Non-pigmented ciliary epithelial cell (primary cell): ENCODE results near the gene KRT20.

ENCODE experiments used
- DNase-seq: peaks from one replicate; pipeline ENCODE4 v3.0.0-alpha.2; 2010; ENCODE audit warnings: low read depth

KRT20 gene

GRCh38 chr17:40850293-40850972 is 34.6 kb downstream of the KRT20 start:
- no peak for DNase-seq

- DNase-seq: no peak
Observed at GRCh38 chr17:40849723-40850122, 35.3 kb downstream of the KRT20 start.

GRCh38 chr17:40848583-40849235 is 36.3 kb downstream of the KRT20 start:
- no peak for DNase-seq

- DNase-seq: no peak
Observed at GRCh38 chr17:40846515-40847144, 38.4 kb downstream of the KRT20 start.

- DNase-seq: no peak
Observed at GRCh38 chr17:40844671-40845107, 40.4 kb downstream of the KRT20 start.

GRCh38 chr17:40843242-40843641 is 41.8 kb downstream of the KRT20 start:
- no peak for DNase-seq

- no peak for DNase-seq
Observed at GRCh38 chr17:40841246-40841645, 43.8 kb downstream of the KRT20 start.

GRCh38 chr17:40839194-40839593 is 45.8 kb downstream of the KRT20 start:
- DNase-seq: no peak

GRCh38 chr17:40836020-40836419 is 49.0 kb downstream of the KRT20 start:
- no peak for DNase-seq

- no peak for DNase-seq
Observed at GRCh38 chr17:40833882-40834281, 51.2 kb downstream of the KRT20 start.

GRCh38 chr17:40832840-40833239 is 52.2 kb downstream of the KRT20 start:
- DNase-seq: no peak

GRCh38 chr17:40830085-40830776 is 54.8 kb downstream of the KRT20 start:
- DNase-seq: no peak

GRCh38 chr17:40828454-40829044 is 56.5 kb downstream of the KRT20 start:
- no peak for DNase-seq

GRCh38 chr17:40827746-40828453 is 57.1 kb downstream of the KRT20 start:
- DNase-seq: no peak
